WTC11 (cell line): ENCODE data around the gene CTSG. TPM values are rescaled to one million over a fixed set of nuclear protein-coding genes. Genes with fewer than 3 reads are reported as not detected.

Experiments
- ATAC-seq: fragments of 200-7000 bp; cut with Tn5 transposase; 2 replicates; pipeline ENCODE4 v1.10.0; 2021; ENCODE audit warnings: mild to moderate bottlenecking, moderate library complexity
- CTCF ChIA-PET: fragments of 300-600 bp; sonication (Branson Sonifier 250); formaldehyde crosslinking; loops from one replicate; lab custom pipeline; 2021; ENCODE audit warnings: antibody characterized with exemption; lab: Charles Lee
- POLR2A ChIA-PET: fragments of 350-600 bp; sonication (Branson Sonifier 250); formaldehyde crosslinking; loops from one replicate; lab custom pipeline; 2021; ENCODE audit warnings: antibody characterized with exemption; lab: Charles Lee
- DNase-seq: peaks from one replicate; pipeline ENCODE4 v3.0.0; 2021; ENCODE audit warnings: low spot score
- H3K27ac Mint-ChIP-seq: 2 replicates; pipeline ENCODE4 v1.8.0; 2021; ENCODE audit warnings: mixed read lengths
- H3K27me3 Mint-ChIP-seq: 2 replicates; pipeline ENCODE4 v1.8.0; 2021; ENCODE audit warnings: low read depth, mild to moderate bottlenecking, moderate library complexity, mixed read lengths
- H3K36me3 Mint-ChIP-seq: 2 replicates; pipeline ENCODE4 v1.8.0; 2021; ENCODE audit warnings: mixed read lengths
- H3K4me1 Mint-ChIP-seq: 2 replicates; pipeline ENCODE4 v1.8.0; 2022; ENCODE audit warnings: mixed read lengths
- H3K4me3 Mint-ChIP-seq: 2 replicates; pipeline ENCODE4 v1.8.0; 2021; ENCODE audit warnings: mild to moderate bottlenecking, moderate library complexity, mixed read lengths
- H3K9me3 Mint-ChIP-seq: 2 replicates; pipeline ENCODE4 v1.8.0; 2021; ENCODE audit warnings: mixed read lengths
- CREM ChIP-seq: sonication (generic); formaldehyde crosslinking; IDR thresholded peaks from 2 replicates; pipeline ENCODE4 v1.8.1; 2022; ENCODE audit warnings: mild to moderate bottlenecking, missing genetic modification reagents, moderate library complexity
- ELF4 ChIP-seq: sonication (generic); formaldehyde crosslinking; IDR thresholded peaks from 2 replicates; pipeline ENCODE4 v1.8.1; 2022; ENCODE audit warnings: low read depth, mild to moderate bottlenecking, moderate library complexity, missing genetic modification reagents
- ESRRA ChIP-seq: sonication (generic); formaldehyde crosslinking; IDR thresholded peaks from 2 replicates; pipeline ENCODE4 v1.8.1; 2022; ENCODE audit warnings: mild to moderate bottlenecking, missing genetic modification reagents, borderline replicate concordance
- GABPB1 ChIP-seq: sonication (generic); formaldehyde crosslinking; IDR thresholded peaks from 2 replicates; pipeline ENCODE4 v1.8.1; 2023; ENCODE audit warnings: mild to moderate bottlenecking, missing genetic modification reagents
- IRF2 ChIP-seq: sonication (generic); formaldehyde crosslinking; IDR thresholded peaks from 2 replicates; pipeline ENCODE4 v1.8.0; 2022; ENCODE audit warnings: low read depth, missing genetic modification reagents, borderline replicate concordance
- KAT7 ChIP-seq: sonication (generic); formaldehyde crosslinking; IDR thresholded peaks from 2 replicates; pipeline ENCODE4 v1.8.1; 2023; ENCODE audit warnings: missing genetic modification reagents, mild to moderate bottlenecking, borderline replicate concordance
- NFATC4 ChIP-seq: fragments of 250-450 bp; sonication (Bioruptor Pico); IDR thresholded peaks from 2 replicates; pipeline ENCODE4 v1.9.0; 2021; ENCODE audit warnings: mild to moderate bottlenecking
- NR1H2 ChIP-seq: sonication (generic); formaldehyde crosslinking; IDR thresholded peaks from 2 replicates; pipeline ENCODE4 v1.9.0; 2021; ENCODE audit warnings: mild to moderate bottlenecking, moderate library complexity, missing genetic modification reagents
- RELA ChIP-seq: sonication (generic); formaldehyde crosslinking; IDR thresholded peaks from 2 replicates; pipeline ENCODE4 v1.8.1; 2022; ENCODE audit warnings: missing genetic modification reagents, mild to moderate bottlenecking, borderline replicate concordance
- SMAD4 ChIP-seq: sonication (generic); formaldehyde crosslinking; IDR thresholded peaks from 2 replicates; pipeline ENCODE4 v1.8.0; 2022; ENCODE audit warnings: mild to moderate bottlenecking, missing genetic modification reagents
- TEAD4 ChIP-seq: sonication (generic); formaldehyde crosslinking; IDR thresholded peaks from 2 replicates; pipeline ENCODE4 v1.8.0; 2022; ENCODE audit warnings: mild to moderate bottlenecking, missing genetic modification reagents
- ZMAT4 ChIP-seq: fragments of 250-450 bp; sonication (Bioruptor Pico); IDR thresholded peaks from 2 replicates; pipeline ENCODE4 v1.9.0; 2021; ENCODE audit warnings: mild to moderate bottlenecking
- ZNF232 ChIP-seq: sonication (generic); formaldehyde crosslinking; IDR thresholded peaks from 2 replicates; pipeline ENCODE4 v1.8.0; 2022; ENCODE audit warnings: mild to moderate bottlenecking, missing genetic modification reagents
- ZNF512 ChIP-seq: sonication (generic); formaldehyde crosslinking; IDR thresholded peaks from 2 replicates; pipeline ENCODE4 v1.8.1; 2022; ENCODE audit warnings: missing genetic modification reagents, borderline replicate concordance
- ZNF532 ChIP-seq: fragments of 250-450 bp; sonication (Bioruptor Pico); IDR thresholded peaks from 2 replicates; pipeline ENCODE4 v1.9.0; 2021; ENCODE audit warnings: mild to moderate bottlenecking, borderline replicate concordance
- total RNA-seq: library from RNA; stranded (reverse); gene quantifications from 3 replicates; pipeline ENCODE4 v1.2.3, GENCODE V29; 2021
- TF ChIP-seq, protein P1 (sequence below): sonication (generic); formaldehyde crosslinking; IDR thresholded peaks from 2 replicates; pipeline ENCODE4 v1.8.1; 2023; ENCODE audit warnings: mild to moderate bottlenecking, missing genetic modification reagents
- TF ChIP-seq, protein P2 (sequence below): sonication (generic); formaldehyde crosslinking; IDR thresholded peaks from 2 replicates; pipeline ENCODE4 v1.8.0; 2022; ENCODE audit warnings: mild to moderate bottlenecking, missing genetic modification reagents
- TF ChIP-seq, protein P3 (sequence below): fragments of 250-450 bp; sonication (Bioruptor Pico); IDR thresholded peaks from 2 replicates; pipeline ENCODE4 v1.9.0; 2021; ENCODE audit warnings: moderate library complexity, mild to moderate bottlenecking, inconsistent platforms, borderline replicate concordance
- TF ChIP-seq, protein P4 (sequence below): sonication (generic); formaldehyde crosslinking; conservative IDR thresholded peaks from 2 replicates; pipeline ENCODE4 v1.8.1; 2022; ENCODE audit warnings: mild to moderate bottlenecking, missing genetic modification reagents
- TF ChIP-seq, protein P5 (sequence below): sonication (generic); formaldehyde crosslinking; IDR thresholded peaks from 2 replicates; pipeline ENCODE4 v1.8.1; 2022; ENCODE audit warnings: mild to moderate bottlenecking, moderate library complexity, missing genetic modification reagents

CTSG gene
- total RNA-seq, 1 experiment from 2014 or later, result not detected

DNA sequence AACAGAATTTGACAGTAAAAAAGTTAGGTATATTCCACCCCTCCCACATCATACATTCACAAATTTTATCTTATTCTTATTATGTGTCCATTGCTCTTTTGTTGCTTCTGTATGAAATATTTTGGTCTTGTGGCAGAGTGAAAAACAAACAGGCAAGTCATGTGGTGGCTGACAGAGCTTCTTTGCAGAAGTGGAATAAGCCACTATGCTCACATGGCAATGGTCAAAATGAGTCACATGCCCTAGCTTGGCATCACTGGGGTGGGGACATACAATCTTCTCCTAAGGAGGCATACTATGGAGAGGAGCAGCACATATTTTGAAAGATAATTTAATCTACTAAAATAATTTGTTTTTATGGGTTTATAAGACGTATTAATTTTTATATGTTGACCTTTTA lies 40.3 kb downstream of the CTSG start:
- Mint-ChIP-seq H3K9me3 (peaks cover 8% of the 10 kb centered on the region), H3K4me3 (no peak overlapping the region), H3K4me1 (no peaks in the 10 kb centered on the region), H3K36me3 (no peaks in the 10 kb centered on the region), H3K27me3 (peaks cover 2% of the 10 kb centered on the region), H3K27ac (no peak overlapping the region)
- DNase-seq, result no peak
- POLR2A ChIA-PET, result no interaction called here
- CTCF ChIA-PET, result no interaction called here
- TF ChIP-seq, protein P1, sequence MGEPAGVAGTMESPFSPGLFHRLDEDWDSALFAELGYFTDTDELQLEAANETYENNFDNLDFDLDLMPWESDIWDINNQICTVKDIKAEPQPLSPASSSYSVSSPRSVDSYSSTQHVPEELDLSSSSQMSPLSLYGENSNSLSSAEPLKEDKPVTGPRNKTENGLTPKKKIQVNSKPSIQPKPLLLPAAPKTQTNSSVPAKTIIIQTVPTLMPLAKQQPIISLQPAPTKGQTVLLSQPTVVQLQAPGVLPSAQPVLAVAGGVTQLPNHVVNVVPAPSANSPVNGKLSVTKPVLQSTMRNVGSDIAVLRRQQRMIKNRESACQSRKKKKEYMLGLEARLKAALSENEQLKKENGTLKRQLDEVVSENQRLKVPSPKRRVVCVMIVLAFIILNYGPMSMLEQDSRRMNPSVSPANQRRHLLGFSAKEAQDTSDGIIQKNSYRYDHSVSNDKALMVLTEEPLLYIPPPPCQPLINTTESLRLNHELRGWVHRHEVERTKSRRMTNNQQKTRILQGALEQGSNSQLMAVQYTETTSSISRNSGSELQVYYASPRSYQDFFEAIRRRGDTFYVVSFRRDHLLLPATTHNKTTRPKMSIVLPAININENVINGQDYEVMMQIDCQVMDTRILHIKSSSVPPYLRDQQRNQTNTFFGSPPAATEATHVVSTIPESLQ (CRISPR knock-in tag), result no peak
- TF ChIP-seq GABPB1 (CRISPR knock-in tag), result no peak
- TF ChIP-seq NR1H2 (CRISPR knock-in tag), result no peak
- TF ChIP-seq KAT7 (CRISPR knock-in tag), result no peak
- TF ChIP-seq, protein P2, sequence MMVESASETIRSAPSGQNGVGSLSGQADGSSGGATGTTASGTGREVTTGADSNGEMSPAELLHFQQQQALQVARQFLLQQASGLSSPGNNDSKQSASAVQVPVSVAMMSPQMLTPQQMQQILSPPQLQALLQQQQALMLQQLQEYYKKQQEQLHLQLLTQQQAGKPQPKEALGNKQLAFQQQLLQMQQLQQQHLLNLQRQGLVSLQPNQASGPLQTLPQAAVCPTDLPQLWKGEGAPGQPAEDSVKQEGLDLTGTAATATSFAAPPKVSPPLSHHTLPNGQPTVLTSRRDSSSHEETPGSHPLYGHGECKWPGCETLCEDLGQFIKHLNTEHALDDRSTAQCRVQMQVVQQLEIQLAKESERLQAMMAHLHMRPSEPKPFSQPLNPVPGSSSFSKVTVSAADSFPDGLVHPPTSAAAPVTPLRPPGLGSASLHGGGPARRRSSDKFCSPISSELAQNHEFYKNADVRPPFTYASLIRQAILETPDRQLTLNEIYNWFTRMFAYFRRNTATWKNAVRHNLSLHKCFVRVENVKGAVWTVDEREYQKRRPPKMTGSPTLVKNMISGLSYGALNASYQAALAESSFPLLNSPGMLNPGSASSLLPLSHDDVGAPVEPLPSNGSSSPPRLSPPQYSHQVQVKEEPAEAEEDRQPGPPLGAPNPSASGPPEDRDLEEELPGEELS (CRISPR knock-in tag), result no peak
- TF ChIP-seq ZNF512 (CRISPR knock-in tag), result no peak
- TF ChIP-seq, protein P3, sequence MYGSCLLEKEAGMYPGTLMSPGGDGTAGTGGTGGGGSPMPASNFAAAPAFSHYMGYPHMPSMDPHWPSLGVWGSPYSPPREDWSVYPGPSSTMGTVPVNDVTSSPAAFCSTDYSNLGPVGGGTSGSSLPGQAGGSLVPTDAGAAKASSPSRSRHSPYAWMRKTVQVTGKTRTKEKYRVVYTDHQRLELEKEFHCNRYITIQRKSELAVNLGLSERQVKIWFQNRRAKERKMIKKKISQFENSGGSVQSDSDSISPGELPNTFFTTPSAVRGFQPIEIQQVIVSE (CRISPR knock-in tag), result no peak
- no peak for TF ChIP-seq CREM (CRISPR knock-in tag)
- no peak for TF ChIP-seq IRF2 (CRISPR knock-in tag)
- TF ChIP-seq NFATC4 (CRISPR knock-in tag), result no peak
- TF ChIP-seq, protein P4, sequence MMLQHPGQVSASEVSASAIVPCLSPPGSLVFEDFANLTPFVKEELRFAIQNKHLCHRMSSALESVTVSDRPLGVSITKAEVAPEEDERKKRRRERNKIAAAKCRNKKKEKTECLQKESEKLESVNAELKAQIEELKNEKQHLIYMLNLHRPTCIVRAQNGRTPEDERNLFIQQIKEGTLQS (CRISPR knock-in tag), result no peak
- TF ChIP-seq ELF4 (CRISPR knock-in tag), result no peak
- no peak for TF ChIP-seq ZMAT4 (CRISPR knock-in tag)
- TF ChIP-seq ZNF232, result no peak
- TF ChIP-seq TEAD4 (CRISPR knock-in tag), result no peak
- TF ChIP-seq RELA (CRISPR knock-in tag), result no peak
- TF ChIP-seq, all 79 proteins: peak for 0
- ATAC-seq, result no peak

DNA sequence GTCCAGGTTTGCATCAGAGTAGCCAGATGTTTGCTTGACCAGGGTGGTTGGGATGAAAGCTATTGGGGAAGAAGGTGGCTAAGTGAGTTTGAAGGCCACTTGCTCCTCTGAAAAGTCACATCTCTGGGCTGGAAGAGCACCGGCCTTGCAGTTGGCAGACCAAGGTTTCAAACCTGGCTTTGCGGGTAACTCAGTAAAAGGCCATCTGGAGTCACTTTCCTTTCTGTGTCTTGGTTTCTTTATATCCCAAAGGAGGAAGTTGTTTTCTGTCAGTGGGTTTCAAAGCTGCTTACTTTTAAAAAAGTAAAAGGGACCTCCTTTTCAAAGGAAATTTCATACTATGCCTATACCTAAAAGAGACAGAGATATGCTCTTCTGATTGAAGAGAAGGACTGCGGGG lies 41.8 kb downstream of the CTSG start:
- ATAC-seq, result no peak
- ChIA-PET CTCF (no interaction called here), POLR2A (interaction anchor here (0.5 kb wide), 1 partner anchor 126 kb away, joined by 3 read pairs; no protein-coding TSS in a partner anchor)
- H3K36me3 Mint-ChIP-seq, result no peaks in the 10 kb centered on the region
- peaks cover 3% of the 10 kb centered on the region; the same call in 1 of the 2 replicates for H3K9me3 Mint-ChIP-seq
- H3K4me1 Mint-ChIP-seq, result no peaks in the 10 kb centered on the region
- no peak overlapping the region for H3K27ac Mint-ChIP-seq
- TF ChIP-seq ZNF532 (CRISPR knock-in tag) (no peak), TEAD4 (CRISPR knock-in tag) (no peak), KAT7 (CRISPR knock-in tag) (no peak), ESRRA (CRISPR knock-in tag) (no peak), SMAD4 (CRISPR knock-in tag) (no peak), ZNF512 (CRISPR knock-in tag) (no peak)
- TF ChIP-seq, protein P5, sequence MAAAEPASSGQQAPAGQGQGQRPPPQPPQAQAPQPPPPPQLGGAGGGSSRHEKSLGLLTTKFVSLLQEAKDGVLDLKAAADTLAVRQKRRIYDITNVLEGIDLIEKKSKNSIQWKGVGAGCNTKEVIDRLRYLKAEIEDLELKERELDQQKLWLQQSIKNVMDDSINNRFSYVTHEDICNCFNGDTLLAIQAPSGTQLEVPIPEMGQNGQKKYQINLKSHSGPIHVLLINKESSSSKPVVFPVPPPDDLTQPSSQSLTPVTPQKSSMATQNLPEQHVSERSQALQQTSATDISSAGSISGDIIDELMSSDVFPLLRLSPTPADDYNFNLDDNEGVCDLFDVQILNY, result no peak
- H3K4me3 Mint-ChIP-seq, result no peak overlapping the region
- DNase-seq, result no peak
- peaks cover 8% of the 10 kb centered on the region for H3K27me3 Mint-ChIP-seq
